Retinal pigment epithelial cell (primary cell): ENCODE measurements around the gene TECR.

ENCODE experiments used
- DNase-seq: peaks from one replicate; pipeline ENCODE4 v3.0.0-alpha.2; 2010; ENCODE audit warnings: low read depth
- H3K4me3 ChIP-seq: 2 replicates; pipeline ENCODE4 v1.5.1; 2011; ENCODE audit warnings: mild to moderate bottlenecking, low read length, control low read depth, moderate library complexity
- TF ChIP-seq, protein P1 (sequence below): conservative IDR thresholded peaks from 2 replicates; pipeline ENCODE4 v1.5.1; 2011; ENCODE audit warnings: low read depth, low read length, control low read depth, inconsistent platforms

Gene TECR

DNA sequence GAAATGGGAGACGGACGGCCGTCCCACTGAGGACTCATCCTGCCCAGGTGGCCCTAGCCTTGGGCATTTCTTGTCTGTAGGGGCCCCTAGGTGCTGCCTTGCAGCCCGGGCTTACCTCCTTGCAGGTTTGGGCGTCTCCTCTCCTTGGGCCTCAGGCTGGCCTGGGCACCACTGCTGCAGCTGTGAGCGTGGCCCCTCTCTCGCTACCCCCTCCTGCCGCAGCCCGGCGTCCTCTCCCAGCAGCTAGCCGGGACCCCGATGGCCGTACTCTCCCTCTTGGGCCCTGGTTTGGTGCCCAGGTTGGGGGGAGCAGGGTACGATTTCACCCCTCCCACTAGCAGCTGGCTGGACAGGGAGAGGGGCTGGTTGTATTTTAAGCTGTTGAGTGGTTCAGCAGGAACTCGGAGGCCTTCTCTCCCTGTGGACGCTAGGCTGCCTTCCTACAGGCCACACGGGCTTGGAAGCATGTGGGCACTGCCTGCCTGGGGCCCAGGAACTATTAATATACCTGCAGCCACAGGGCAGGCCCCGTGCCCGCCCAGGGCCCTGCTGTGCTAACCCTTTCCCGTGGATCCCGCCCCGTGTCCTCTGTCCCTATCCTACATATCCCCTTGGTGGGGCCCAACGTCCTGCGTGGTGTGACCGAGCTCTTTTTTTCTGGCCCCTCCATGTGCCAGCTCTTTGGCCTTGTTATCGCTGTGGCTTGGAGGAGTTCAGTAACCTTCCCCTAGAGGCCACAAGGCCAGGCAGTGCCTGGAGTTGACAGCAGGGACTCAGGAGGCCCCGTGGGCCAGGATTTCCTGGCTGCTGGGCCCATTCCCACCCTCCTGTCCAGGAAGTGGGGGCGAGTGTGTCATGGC is 30.8 kb downstream of the TECR start:
- TF ChIP-seq, protein P1, sequence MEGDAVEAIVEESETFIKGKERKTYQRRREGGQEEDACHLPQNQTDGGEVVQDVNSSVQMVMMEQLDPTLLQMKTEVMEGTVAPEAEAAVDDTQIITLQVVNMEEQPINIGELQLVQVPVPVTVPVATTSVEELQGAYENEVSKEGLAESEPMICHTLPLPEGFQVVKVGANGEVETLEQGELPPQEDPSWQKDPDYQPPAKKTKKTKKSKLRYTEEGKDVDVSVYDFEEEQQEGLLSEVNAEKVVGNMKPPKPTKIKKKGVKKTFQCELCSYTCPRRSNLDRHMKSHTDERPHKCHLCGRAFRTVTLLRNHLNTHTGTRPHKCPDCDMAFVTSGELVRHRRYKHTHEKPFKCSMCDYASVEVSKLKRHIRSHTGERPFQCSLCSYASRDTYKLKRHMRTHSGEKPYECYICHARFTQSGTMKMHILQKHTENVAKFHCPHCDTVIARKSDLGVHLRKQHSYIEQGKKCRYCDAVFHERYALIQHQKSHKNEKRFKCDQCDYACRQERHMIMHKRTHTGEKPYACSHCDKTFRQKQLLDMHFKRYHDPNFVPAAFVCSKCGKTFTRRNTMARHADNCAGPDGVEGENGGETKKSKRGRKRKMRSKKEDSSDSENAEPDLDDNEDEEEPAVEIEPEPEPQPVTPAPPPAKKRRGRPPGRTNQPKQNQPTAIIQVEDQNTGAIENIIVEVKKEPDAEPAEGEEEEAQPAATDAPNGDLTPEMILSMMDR = no peak
- DNase-seq = no peak
- no peak overlapping the region for H3K4me3 ChIP-seq

DNA sequence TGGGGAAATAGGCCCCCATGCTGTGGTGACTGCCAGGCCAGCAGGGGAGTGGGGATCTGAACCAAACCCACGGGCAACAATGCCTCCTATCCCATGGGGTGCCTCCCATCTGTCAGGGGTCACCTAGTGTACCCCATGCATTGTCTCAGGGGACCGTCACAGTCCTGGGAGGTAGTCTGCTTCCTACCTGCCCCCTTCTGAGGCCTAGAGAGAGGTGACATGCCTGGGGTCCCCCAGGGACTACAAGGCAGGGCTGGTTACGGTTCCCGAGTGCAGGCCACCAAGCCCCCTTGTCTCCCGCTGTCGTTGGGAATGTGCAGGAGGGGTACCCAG is 31.3 kb downstream of the TECR start:
- TF ChIP-seq, protein P1 = no peak
- no peak overlapping the region for H3K4me3 ChIP-seq
- no peak for DNase-seq

DNA sequence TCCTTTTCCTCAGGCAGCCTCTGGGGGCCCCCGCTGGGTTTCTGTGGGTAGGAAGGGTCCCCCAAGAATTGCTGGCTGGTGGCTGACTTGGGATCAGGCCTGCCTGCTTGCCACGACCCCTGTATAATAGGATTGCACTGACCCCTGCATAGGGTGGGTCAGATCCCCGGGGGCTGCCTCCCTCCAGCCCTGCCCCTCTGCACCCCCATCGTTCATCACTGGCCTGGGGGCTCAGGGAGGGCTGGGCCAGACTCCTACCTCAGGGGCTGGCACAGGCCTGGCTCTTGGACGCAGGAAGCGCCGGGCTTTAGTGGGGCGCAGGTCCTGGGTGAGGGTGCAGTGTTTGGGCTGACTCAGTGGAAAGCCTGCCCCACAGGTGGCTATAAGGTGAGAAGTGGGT is 31.9 kb downstream of the TECR start:
- TF ChIP-seq, protein P1 = no peak
- no peak for DNase-seq
- H3K4me3 ChIP-seq = no peak overlapping the region

DNA sequence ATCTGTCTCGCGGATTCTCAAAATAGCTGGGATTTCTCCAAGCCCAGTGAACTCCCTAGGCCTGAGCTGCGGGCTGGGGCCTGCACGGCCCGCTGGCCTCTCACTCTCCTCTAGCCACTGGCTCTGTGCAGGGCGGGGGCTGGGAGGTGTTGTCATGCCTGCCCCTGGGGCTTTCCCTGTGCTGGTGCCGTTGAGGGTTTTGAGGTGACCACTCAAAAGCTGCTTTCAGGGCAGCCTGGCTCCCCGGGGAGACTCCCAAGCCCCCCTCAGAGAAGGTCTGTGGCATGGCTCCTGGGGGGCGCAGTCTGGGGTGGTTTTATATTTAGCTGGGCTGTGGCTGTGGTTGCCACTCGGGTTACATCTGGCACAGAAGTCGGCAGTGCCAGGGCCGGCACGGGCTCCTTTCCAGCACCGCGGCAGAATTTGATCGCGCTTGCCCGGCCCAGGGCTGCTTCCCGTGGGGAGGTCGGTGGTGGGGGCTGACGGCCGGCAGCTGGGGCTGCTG is 32.5 kb downstream of the TECR start:
- no peak for DNase-seq
- TF ChIP-seq, protein P1 = no peak
- no peak overlapping the region for H3K4me3 ChIP-seq

DNA sequence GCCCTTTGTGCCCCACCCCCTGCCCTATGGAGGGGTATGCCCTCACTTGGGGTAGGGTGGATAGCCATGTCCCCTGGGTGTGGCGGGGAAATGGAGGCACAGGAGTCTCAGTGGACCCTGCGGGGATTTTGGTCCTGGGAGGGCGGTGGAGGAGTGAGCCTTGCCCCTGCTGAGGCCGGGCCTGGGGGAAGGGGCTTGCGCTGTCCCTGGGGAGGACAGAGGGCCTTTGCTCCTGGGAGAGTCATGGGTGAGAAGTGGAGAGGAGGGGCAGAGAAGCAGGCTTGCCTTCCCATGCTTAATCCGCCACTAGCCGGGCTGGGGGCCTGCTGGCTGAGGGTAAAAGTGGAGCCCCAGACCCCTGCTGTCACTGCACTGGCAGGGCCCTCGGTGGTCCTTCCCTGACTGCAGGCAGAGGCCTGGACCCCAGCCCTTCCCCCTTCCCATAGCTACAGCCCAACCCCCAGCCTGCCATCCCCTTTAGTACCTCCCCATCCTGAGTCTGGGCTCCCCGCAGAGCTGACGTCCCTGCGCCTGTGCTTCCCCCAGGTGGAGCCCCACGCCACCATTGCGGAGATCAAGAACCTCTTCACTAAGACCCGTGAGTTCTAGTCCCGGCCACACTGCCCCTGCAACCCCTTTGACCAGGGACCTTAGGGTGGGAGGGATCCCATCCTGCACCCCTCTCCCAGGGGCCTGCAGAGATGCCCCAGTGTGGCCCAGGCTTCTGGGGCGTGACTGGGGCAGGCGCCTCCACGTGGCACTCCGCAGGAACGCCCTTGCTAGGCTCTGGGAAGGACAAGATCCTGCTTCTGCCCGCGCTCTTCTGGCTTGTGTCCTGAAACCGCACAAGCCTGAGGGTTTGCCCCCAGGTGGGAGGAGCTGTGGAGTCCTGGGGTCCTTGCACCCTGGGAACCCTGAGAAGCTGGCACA is 33.5 kb downstream of the TECR start:
- DNase-seq = no peak
- TF ChIP-seq, protein P1 = no peak
- no peak overlapping the region for H3K4me3 ChIP-seq

DNA sequence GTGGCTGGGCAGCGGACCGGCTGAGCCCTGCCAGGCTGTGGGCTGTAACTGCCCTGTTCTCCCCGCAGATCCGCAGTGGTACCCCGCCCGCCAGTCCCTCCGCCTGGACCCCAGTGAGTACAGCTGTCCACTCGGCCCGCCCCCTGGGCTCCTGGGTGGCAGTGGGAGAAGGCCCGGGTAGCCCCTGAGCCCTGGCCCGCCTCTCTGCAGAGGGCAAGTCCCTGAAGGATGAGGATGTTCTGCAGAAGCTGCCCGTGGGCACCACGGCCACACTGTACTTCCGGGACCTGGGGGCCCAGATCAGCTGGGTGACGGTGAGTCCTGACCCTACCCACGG is 34.2 kb downstream of the TECR start:
- TF ChIP-seq, protein P1 = no peak
- no peak for DNase-seq
- no peak overlapping the region for H3K4me3 ChIP-seq
